Measurements from ENCODE around the gene SPTBN1. TPM values are rescaled to one million over a fixed set of nuclear protein-coding genes. Genes with fewer than 3 reads are reported as not detected.

Gene SPTBN1
- total and polyA plus RNA-seq, 5 donors from 2014 or later: 10.0 to 182 (median 19.6) TPM

DNA sequence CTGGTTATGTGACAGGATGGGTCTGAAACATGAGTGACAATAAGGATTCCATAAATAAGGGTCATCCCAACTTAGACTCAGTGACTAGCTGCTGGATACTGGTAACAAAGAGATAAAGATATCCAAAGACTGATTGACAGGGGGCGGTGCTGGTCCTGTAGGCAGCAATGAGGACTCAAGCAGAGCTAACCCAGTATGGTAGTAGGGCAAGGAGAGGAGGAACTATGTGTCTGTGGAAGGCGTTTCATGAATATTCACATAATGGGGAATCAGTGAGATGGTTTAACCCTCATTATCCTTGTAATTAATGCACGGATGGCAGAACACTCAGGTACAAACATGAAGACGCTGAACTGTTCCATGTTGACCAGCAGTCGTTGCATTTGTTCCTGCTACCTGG is 164.8 kb downstream of the SPTBN1 start:
- DNase-seq: no peak
- no peak for ATAC-seq (ENCODE audit: low read depth in 2 of 2)
- Mint-ChIP-seq H3K27ac (peak overlapping the region in 1 of 3 donors; percentile 74), H3K36me3 (peaks cover 74% of the 10 kb centered on the region), H3K4me3 (no peak overlapping the region), H3K27me3 (no peaks in the 10 kb centered on the region), H3K9me3 (no peaks in the 10 kb centered on the region), H3K4me1 (peaks cover 7 to 37% (median 25%) of the 10 kb centered on the region in 4 donors)
- H3K9me3 ChIP-seq (ENCODE audit: control insufficient read depth in 2 of 2, low read length in 2 of 2): no peaks in the 10 kb centered on the region
- H3K27ac ChIP-seq (ENCODE audit: insufficient read depth, low read length, poor library complexity, severe bottlenecking): no peak overlapping the region
- H3K4me3 ChIP-seq (ENCODE audit: low read depth, low read length): no peak overlapping the region
- H3K4me1 ChIP-seq (ENCODE audit: control insufficient read depth, insufficient read depth, low read length, poor library complexity, severe bottlenecking): peaks cover 9% of the 10 kb centered on the region
- H3K27me3 ChIP-seq (ENCODE audit: control insufficient read depth, insufficient read depth, low read length): no peaks in the 10 kb centered on the region
- H3K36me3 ChIP-seq (ENCODE audit: control insufficient read depth, insufficient read depth, low read length): peaks cover 92% of the 10 kb centered on the region

DNA sequence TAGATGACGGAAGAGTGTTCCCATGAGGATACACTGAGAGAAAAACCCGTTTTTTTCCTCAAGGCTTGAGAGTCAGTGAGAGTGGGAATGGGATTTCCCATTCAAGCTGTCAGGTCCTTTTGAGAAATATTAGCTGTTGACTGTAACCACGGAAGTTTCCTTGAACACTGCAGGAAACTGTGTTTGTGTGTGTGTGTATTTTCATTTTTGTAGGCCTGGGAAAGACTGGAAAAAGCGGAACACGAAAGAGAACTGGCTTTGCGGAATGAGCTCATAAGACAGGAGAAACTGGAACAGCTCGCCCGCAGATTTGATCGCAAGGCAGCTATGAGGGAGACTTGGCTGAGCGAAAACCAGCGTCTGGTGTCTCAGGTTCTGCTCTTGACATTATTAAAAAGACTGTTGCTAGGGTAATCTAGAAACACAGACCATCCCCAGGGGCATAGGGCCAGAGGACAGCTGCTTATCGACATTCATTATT is 168.5 kb downstream of the SPTBN1 start:
- H3K9me3 Mint-ChIP-seq: no peaks in the 10 kb centered on the region
- no peak overlapping the region for H3K4me3 Mint-ChIP-seq
- ATAC-seq (ENCODE audit: low read depth in 2 of 2) (no peak), DNase-seq (no peak)
- H3K9me3 ChIP-seq (ENCODE audit: control insufficient read depth in 2 of 2, low read length in 2 of 2): no peaks in the 10 kb centered on the region
- H3K4me3 ChIP-seq (ENCODE audit: low read depth, low read length): no peak overlapping the region
- no peaks in the 10 kb centered on the region for H3K27me3 Mint-ChIP-seq
- no peak overlapping the region for H3K27ac Mint-ChIP-seq
- peaks cover 94% of the 10 kb centered on the region for H3K36me3 ChIP-seq (ENCODE audit: control insufficient read depth, insufficient read depth, low read length)
- H3K4me1 Mint-ChIP-seq: peaks cover 6 to 20% (median 7%) of the 10 kb centered on the region in 4 donors
- no peaks in the 10 kb centered on the region for H3K27me3 ChIP-seq (ENCODE audit: control insufficient read depth, insufficient read depth, low read length)
- peaks cover 72% of the 10 kb centered on the region for H3K36me3 Mint-ChIP-seq
- H3K27ac ChIP-seq (ENCODE audit: insufficient read depth, low read length, poor library complexity, severe bottlenecking): no peak overlapping the region
- no peaks in the 10 kb centered on the region for H3K4me1 ChIP-seq (ENCODE audit: control insufficient read depth, insufficient read depth, low read length, poor library complexity, severe bottlenecking)

DNA sequence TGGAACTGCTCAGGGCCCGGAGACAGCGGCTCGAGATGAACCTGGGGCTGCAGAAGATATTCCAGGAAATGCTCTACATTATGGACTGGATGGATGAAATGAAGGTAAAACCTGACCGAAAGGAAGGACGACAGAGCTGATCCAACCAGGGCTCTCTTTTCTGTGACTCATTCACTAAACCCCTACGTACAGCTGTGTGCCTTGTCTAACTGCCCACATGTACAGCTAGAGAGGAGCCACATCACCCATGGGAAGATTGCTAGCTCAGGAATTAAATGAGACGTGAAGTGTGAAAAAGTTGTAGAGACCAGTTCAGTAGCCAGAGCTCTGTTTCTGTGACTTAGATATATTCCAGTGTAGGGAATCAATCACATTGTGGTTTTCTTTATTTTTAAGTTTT is 170.0 kb downstream of the SPTBN1 start:
- Mint-ChIP-seq H3K9me3 (no peaks in the 10 kb centered on the region), H3K4me3 (no peak overlapping the region), H3K27me3 (no peaks in the 10 kb centered on the region), H3K36me3 (peaks cover 63% of the 10 kb centered on the region), H3K27ac (peak overlapping the region in 2 of 3 donors; percentile 20 to 64), H3K4me1 (peaks cover 0 to 10% (median 4%) of the 10 kb centered on the region in 4 donors)
- Histone ChIP-seq H3K9me3 (ENCODE audit: control insufficient read depth in 2 of 2, low read length in 2 of 2) (no peaks in the 10 kb centered on the region), H3K4me3 (ENCODE audit: low read depth, low read length) (no peak overlapping the region), H3K27ac (ENCODE audit: insufficient read depth, low read length, poor library complexity, severe bottlenecking) (no peak overlapping the region), H3K27me3 (ENCODE audit: control insufficient read depth, insufficient read depth, low read length) (no peaks in the 10 kb centered on the region), H3K36me3 (ENCODE audit: control insufficient read depth, insufficient read depth, low read length) (peaks cover 98% of the 10 kb centered on the region), H3K4me1 (ENCODE audit: control insufficient read depth, insufficient read depth, low read length, poor library complexity, severe bottlenecking) (no peaks in the 10 kb centered on the region)
- no peak for ATAC-seq (ENCODE audit: low read depth in 2 of 2)
- DNase-seq: no peak

DNA sequence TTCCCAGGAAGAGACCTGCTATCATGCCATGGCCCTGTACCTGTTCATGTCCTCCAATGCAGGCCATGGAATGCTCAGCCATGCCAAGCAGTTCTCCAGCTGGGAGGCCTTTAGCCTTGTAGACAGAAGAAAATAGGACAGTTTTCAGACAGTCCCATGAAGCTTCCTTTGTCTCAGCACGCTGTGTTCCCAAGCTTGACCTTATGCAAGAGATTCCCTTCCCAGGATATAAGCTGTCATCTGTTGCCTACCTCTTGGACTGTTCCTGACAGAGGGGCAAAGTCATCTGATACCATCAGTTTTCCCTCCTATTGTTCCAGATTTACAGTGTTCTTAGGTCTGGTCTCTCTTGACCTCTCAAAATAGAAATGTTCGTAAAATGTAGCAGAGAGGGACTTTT is 170.8 kb downstream of the SPTBN1 start:
- Mint-ChIP-seq H3K9me3 (no peaks in the 10 kb centered on the region), H3K27me3 (no peaks in the 10 kb centered on the region), H3K4me1 (peaks cover 0 to 10% (median 4%) of the 10 kb centered on the region in 4 donors), H3K4me3 (no peak overlapping the region), H3K27ac (peak overlapping the region in 1 of 3 donors; percentile 35), H3K36me3 (peaks cover 61% of the 10 kb centered on the region)
- DNase-seq (no peak), ATAC-seq (ENCODE audit: low read depth in 2 of 2) (no peak)
- H3K4me1 ChIP-seq (ENCODE audit: control insufficient read depth, insufficient read depth, low read length, poor library complexity, severe bottlenecking): no peaks in the 10 kb centered on the region
- H3K4me3 ChIP-seq (ENCODE audit: low read depth, low read length): no peak overlapping the region
- peaks cover 98% of the 10 kb centered on the region for H3K36me3 ChIP-seq (ENCODE audit: control insufficient read depth, insufficient read depth, low read length)
- no peak overlapping the region for H3K27ac ChIP-seq (ENCODE audit: insufficient read depth, low read length, poor library complexity, severe bottlenecking)
- no peaks in the 10 kb centered on the region for H3K9me3 ChIP-seq (ENCODE audit: control insufficient read depth in 2 of 2, low read length in 2 of 2)
- no peaks in the 10 kb centered on the region for H3K27me3 ChIP-seq (ENCODE audit: control insufficient read depth, insufficient read depth, low read length)

DNA sequence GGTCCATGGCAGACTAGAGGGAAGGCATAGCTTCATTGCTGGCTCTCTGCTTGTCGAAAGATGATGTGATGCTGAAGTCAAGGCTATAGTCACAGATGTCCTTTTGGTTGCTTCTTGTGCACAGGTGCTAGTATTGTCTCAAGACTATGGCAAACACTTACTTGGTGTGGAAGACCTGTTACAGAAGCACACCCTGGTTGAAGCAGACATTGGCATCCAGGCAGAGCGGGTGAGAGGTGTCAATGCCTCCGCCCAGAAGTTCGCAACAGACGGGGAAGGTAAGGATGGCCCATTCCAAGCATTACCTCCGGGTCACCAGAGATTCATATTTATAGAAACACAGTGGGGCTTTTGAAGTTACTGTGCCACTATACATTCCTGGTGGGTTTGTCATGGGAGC is 171.8 kb downstream of the SPTBN1 start:
- no peaks in the 10 kb centered on the region for H3K4me1 ChIP-seq (ENCODE audit: control insufficient read depth, insufficient read depth, low read length, poor library complexity, severe bottlenecking)
- peaks cover 59% of the 10 kb centered on the region for H3K36me3 Mint-ChIP-seq
- ATAC-seq (ENCODE audit: low read depth in 2 of 2): no peak

DNA sequence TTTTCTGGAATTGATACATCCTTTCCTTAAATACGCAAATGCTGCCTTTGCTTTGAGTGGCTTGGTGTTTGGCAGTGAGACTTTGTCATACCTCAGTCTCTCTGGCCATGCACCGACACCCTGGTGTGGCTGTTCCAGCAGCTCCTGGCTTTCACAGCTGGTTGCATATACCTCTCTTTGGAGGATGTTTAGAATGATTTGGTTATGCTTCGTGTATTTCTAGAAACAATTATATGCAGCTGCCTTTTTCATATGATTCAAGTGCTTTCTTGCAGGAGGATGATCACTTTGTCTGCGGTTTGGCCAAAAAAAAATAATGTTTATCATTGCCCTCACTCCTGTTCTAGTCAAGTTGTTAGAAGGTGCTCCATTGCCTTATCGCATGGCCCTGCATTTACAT is 172.3 kb downstream of the SPTBN1 start:
- H3K36me3 Mint-ChIP-seq: peaks cover 55% of the 10 kb centered on the region
- no peaks in the 10 kb centered on the region for H3K27me3 Mint-ChIP-seq
- Histone ChIP-seq H3K27ac (ENCODE audit: insufficient read depth, low read length, poor library complexity, severe bottlenecking) (no peak overlapping the region), H3K36me3 (ENCODE audit: control insufficient read depth, insufficient read depth, low read length) (peaks cover 98% of the 10 kb centered on the region), H3K4me3 (ENCODE audit: low read depth, low read length) (no peak overlapping the region), H3K27me3 (ENCODE audit: control insufficient read depth, insufficient read depth, low read length) (no peaks in the 10 kb centered on the region), H3K9me3 (ENCODE audit: control insufficient read depth in 2 of 2, low read length in 2 of 2) (no peaks in the 10 kb centered on the region), H3K4me1 (ENCODE audit: control insufficient read depth, insufficient read depth, low read length, poor library complexity, severe bottlenecking) (no peaks in the 10 kb centered on the region)
- ATAC-seq (ENCODE audit: low read depth in 2 of 2) (no peak), DNase-seq (no peak)
- peak overlapping the region in 1 of 3 donors; percentile 50 for H3K27ac Mint-ChIP-seq
- no peak overlapping the region for H3K4me3 Mint-ChIP-seq
- H3K9me3 Mint-ChIP-seq: no peaks in the 10 kb centered on the region
- peaks cover 0 to 9% (median 5%) of the 10 kb centered on the region in 4 donors for H3K4me1 Mint-ChIP-seq

More for the DNA sequence above, 171.8 kb downstream of the SPTBN1 start:
- no peaks in the 10 kb centered on the region for H3K9me3 ChIP-seq (ENCODE audit: control insufficient read depth in 2 of 2, low read length in 2 of 2)
- no peak overlapping the region for H3K27ac ChIP-seq (ENCODE audit: insufficient read depth, low read length, poor library complexity, severe bottlenecking)
- Mint-ChIP-seq H3K9me3 (no peaks in the 10 kb centered on the region), H3K27me3 (no peaks in the 10 kb centered on the region), H3K4me1 (peaks cover 0 to 6% (median 5%) of the 10 kb centered on the region in 4 donors), H3K4me3 (no peak overlapping the region), H3K27ac (no peak overlapping the region)
- H3K36me3 ChIP-seq (ENCODE audit: control insufficient read depth, insufficient read depth, low read length): peaks cover 98% of the 10 kb centered on the region
- no peak for DNase-seq
- H3K4me3 ChIP-seq (ENCODE audit: low read depth, low read length): no peak overlapping the region
- no peaks in the 10 kb centered on the region for H3K27me3 ChIP-seq (ENCODE audit: control insufficient read depth, insufficient read depth, low read length)

DNA sequence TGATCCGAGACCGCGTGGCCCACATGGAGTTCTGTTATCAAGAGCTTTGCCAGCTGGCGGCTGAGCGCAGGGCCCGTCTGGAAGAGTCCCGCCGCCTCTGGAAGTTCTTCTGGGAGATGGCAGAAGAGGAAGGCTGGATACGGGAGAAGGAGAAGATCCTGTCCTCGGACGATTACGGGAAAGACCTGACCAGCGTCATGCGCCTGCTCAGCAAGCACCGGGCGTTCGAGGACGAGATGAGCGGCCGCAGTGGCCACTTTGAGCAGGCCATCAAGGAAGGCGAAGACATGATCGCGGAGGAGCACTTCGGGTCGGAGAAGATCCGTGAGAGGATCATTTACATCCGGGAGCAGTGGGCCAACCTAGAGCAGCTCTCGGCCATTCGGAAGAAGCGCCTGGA is 172.8 kb downstream of the SPTBN1 start:
- Mint-ChIP-seq H3K4me1 (peaks cover 0 to 10% (median 5%) of the 10 kb centered on the region in 4 donors), H3K36me3 (peaks cover 52% of the 10 kb centered on the region), H3K9me3 (no peaks in the 10 kb centered on the region), H3K27me3 (no peaks in the 10 kb centered on the region), H3K4me3 (no peak overlapping the region), H3K27ac (peak overlapping the region in 1 of 3 donors; percentile 50)
- DNase-seq (no peak), ATAC-seq (ENCODE audit: low read depth in 2 of 2) (no peak)
- Histone ChIP-seq H3K4me1 (ENCODE audit: control insufficient read depth, insufficient read depth, low read length, poor library complexity, severe bottlenecking) (no peaks in the 10 kb centered on the region), H3K27me3 (ENCODE audit: control insufficient read depth, insufficient read depth, low read length) (no peaks in the 10 kb centered on the region), H3K27ac (ENCODE audit: insufficient read depth, low read length, poor library complexity, severe bottlenecking) (no peak overlapping the region), H3K9me3 (ENCODE audit: control insufficient read depth in 2 of 2, low read length in 2 of 2) (no peaks in the 10 kb centered on the region), H3K4me3 (ENCODE audit: low read depth, low read length) (no peak overlapping the region), H3K36me3 (ENCODE audit: control insufficient read depth, insufficient read depth, low read length) (peaks cover 98% of the 10 kb centered on the region)

DNA sequence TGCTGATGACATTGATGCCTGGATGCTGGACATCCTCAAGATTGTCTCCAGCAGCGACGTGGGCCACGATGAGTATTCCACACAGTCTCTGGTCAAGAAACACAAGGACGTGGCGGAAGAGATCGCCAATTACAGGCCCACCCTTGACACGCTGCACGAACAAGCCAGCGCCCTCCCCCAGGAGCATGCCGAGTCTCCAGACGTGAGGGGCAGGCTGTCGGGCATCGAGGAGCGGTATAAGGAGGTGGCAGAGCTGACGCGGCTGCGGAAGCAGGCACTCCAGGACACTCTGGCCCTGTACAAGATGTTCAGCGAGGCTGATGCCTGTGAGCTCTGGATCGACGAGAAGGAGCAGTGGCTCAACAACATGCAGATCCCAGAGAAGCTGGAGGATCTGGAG is 173.3 kb downstream of the SPTBN1 start:
- no peak for ATAC-seq (ENCODE audit: low read depth in 2 of 2)
- Histone ChIP-seq H3K4me3 (ENCODE audit: low read depth, low read length) (no peak overlapping the region), H3K9me3 (ENCODE audit: control insufficient read depth in 2 of 2, low read length in 2 of 2) (no peaks in the 10 kb centered on the region), H3K27ac (ENCODE audit: insufficient read depth, low read length, poor library complexity, severe bottlenecking) (no peak overlapping the region), H3K27me3 (ENCODE audit: control insufficient read depth, insufficient read depth, low read length) (no peaks in the 10 kb centered on the region), H3K36me3 (ENCODE audit: control insufficient read depth, insufficient read depth, low read length) (peaks cover 98% of the 10 kb centered on the region), H3K4me1 (ENCODE audit: control insufficient read depth, insufficient read depth, low read length, poor library complexity, severe bottlenecking) (peaks cover 4% of the 10 kb centered on the region)
- no peak overlapping the region for H3K4me3 Mint-ChIP-seq
- H3K36me3 Mint-ChIP-seq: peaks cover 51% of the 10 kb centered on the region
- H3K27me3 Mint-ChIP-seq: no peaks in the 10 kb centered on the region
- DNase-seq: no peak
- no peaks in the 10 kb centered on the region for H3K9me3 Mint-ChIP-seq
- no peak overlapping the region for H3K27ac Mint-ChIP-seq
- H3K4me1 Mint-ChIP-seq: peaks cover 0 to 14% (median 5%) of the 10 kb centered on the region in 4 donors

All from CD4-positive, CD25-positive, alpha-beta regulatory T cell (primary cell).